T follicular helper cell (primary cell): ENCODE measurements around the gene C3orf52.

Experiments used
- DNase-seq: peaks from one replicate; pipeline ENCODE4 v3.0.0-alpha.2; 2020; ENCODE audit warnings: low read depth

C3orf52 gene

DNA sequence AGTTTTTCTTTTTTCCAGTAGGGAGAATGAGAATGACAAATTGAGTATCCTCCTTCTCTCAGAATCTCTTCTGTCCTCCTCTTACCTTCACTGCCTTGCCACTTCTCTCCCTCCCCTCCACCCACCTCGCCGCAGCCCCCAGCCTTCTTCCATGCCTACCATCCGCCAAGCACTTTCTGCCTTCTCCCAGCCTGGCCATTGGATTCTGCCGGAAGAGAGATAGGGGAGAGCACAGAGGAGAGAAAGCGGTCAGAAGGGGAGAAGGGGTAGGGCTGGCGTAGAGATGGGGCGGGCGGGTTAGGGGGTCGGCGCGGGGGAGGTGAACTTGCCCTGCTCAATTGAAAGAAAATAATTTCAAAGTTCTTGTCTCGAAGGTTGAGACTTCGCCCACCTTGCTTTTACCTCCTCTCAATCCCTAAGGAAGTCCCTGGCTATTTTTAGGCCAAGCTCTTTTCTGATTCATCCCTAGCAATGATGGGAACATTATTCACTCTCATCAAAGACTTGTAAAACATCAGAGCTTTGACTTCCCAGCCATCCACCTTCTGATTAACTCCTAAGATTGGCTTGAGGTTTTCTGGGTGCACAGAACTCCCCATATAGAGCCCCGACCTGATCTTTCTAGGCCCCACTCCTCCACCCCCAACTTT is 811 bp downstream of the C3orf52 start:
- no peak for DNase-seq

DNA sequence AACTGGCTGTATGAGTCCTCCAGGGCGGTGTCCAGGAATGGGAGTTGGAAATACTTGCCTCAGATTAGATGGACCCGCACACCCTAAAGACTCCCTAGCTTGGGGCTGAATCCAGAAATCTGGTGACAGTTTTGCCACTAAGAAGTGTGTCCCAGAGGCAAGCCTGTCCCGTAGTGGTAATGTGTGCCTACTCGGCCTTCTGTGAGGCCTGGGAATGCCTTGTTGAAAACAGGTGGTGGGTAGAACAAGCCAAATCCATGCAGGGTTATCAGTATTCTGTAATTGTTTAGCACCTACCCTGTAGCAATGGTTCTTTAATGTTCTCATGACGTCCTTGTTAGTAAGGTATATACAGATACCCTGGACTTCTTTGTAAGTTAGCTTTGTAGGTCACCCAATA is 1.6 kb downstream of the C3orf52 start:
- DNase-seq = no peak

DNA sequence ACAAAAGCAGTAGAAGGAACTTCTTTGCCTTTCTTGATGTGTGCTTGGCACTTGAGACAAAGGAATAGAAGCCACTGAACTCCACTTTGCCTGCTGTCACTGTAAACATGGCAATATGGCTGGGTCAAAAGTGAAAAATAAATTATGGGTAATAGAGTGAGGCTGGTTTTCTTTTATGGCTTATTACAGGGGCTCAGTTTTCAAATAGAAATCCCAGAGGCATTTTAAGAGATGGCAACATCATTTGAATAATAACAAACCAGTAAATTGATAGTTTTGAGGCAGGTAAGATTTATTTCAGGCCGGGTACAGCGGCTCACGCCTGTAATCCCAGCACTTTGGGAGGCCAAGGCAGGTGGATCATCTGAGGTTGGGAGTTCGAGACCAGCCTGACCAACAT is 2.8 kb downstream of the C3orf52 start:
- DNase-seq = no peak

DNA sequence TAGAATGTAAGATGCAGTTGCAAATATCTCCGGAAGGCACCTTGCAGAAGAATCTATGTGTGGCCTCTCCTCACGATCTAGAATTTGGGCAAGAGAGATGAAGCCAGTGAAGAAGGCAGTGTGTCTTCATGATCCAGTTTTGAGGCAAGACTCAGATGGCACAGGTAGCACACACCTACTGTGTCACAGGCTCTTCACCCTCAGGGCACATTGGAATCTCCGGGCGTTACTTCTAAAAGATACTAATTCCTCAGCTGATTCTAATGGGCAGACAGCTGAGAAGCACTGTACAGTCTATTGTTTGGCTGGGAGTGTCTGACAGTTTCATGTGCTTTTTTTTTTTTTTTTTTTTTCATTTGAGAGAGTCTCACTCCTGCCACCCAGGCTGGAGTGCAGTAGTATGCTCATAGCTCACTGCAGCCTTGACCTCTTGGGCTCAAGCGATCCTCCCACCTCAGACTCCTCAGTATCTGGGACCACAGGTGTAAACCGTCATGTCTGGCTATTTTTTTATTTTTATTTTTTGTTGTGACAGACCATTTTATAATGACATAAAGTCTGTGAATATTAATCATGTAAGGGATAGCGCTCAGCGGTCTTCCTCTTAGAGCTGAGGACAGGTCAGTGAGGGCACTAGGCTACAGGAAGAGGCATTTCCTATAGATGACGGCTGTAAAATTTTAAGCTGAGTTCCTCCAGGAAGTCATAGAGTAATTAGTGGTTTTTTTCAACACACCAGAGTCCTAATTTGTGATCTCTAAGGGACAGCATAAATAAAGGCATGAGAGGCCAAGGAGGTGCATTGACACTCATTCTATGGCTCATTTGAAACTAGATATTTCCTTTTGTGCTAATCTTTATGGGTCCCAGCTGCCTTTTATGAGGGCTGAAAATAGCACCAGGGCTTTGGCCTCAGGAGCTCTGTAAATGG is 4.0 kb downstream of the C3orf52 start:
- no peak for DNase-seq

DNA sequence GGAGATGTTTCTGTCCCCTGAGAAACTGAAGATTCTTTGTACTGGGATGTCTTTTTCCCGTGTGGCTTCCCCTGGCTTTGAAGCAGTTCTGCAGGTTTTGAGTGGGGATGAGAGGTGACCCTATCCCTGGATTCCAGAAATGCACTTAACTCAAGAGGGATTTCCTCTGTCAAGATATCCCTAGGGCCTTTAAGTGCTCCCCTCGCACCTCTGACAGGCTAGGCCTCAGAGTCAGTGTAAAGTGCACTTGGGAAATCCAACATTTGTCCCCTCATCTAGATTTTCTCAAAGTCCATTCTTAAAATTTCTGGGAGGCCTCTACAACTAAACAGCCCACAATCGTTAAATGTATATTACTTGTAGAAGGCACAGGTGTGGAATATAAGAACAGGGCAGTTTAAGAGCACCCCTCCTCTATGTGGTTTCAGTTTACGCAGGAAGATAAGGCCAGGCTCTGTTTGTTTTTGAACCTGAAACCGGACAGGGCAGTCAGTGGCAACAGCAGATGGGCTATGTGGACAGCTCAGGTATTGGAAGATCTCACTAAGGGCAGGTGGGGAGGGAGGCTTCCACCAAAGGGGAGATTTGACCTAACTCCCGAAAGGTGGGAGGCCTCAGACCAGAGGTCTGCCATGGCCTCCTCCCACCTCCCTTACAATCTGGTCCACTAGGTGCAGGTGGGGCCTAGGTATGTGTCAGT is 4.8 kb downstream of the C3orf52 start:
- DNase-seq = no peak

DNA sequence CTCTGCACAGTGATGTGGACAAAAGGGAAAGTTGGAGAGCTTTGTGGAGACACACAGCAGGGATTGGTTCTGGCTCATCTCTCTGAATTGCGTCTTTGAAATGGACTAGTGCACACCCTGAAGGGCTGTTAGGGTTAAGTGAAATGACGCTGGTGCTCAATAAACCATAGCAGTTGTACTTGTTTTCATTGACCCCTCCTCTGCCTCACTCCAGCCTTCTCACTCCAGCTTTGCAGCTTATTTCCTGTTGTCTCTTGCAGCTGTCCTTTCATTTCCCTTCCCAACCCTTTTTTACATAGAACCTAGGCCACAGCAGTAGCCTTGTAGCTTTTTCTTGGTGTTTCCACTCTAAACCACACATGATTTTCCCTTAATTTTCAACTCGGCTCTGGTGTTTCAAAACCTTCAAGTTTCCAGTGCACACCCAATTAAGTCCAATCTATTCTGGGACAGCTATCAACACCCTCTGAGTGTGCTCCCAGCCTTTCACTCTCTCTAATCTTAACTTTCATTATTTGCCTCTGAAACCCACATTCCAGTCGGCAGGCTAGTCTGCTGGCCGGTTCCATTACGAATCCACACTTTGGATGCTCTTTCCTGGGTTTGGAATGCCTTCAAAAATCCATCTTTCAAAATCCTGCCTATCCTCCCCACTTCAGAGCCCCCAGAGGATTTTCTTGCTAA is 6.4 kb downstream of the C3orf52 start:
- DNase-seq = no peak

DNA sequence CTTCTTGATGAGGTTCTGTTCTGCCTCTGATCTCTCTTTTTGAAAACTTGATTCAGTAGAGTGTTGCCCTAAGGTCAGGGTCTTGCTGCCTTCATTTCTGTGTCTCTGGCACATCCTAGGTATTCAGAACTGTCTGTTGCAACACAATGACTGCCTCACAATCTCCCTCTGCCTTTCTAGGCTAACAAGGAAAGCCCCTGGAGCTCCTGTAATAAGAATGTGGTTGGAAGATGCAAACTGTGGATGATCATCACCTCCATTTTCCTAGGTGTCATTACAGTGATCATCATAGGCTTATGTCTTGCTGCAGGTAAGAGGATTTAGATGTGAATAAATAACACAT is 7.0 kb downstream of the C3orf52 start:
- DNase-seq = no peak

DNA sequence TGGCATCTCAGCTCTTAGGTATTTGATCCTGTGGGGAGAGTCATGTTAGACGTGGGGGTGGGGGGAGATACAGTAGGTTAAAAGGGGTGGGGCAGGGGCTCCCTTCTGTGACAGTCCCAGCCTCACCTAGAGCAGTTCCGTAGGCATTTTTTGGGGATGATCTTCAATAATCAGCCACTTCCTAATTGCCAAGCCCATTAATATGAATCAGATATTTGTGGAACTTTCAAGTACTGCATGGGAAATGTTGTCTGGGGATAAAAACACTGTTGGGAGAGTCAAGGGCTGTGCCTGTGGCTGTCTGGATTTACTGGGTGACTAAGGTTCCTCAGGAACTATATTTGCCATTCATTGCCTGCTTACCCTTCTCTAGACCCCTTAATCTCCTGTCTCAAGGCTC is 9.5 kb downstream of the C3orf52 start:
- no peak for DNase-seq

DNA sequence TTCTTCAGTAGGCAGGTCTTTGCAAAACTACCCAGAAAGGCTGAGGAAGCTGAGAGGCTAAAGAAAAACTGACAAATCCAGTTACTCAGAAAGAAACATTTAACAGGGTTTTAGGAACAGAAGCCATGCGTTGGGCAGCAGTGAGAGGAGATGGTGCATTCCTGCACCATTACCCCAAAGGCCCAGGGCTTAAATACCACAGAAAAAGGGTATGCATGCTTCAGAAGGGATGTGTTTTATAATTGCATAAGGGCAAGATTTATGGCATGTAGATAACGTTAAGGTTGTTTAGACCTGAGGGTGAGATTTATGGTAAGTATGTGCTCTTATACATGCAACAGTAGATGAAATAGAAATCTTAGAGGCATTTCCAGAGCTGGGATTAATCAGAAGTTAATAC is 10.0 kb downstream of the C3orf52 start:
- DNase-seq = no peak

DNA sequence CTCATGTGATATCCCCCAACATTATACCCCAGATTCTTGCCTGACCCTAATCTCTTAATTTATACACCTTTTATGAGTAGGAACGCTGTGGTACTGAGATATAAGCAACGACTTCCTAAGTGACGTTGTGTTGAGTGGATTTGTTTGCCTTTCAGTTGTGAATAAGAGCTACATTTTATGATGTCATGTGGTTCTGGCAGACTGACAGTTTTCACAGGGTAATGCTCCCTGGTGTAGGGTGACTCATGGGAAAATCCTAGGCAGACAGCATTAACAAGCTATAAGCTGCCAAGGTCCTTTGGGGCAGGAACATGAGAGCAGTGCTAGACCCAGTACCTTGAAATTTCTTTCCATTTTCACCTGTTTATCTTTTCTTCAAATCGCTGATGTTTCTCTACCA is 11.2 kb downstream of the C3orf52 start:
- no peak for DNase-seq

DNA sequence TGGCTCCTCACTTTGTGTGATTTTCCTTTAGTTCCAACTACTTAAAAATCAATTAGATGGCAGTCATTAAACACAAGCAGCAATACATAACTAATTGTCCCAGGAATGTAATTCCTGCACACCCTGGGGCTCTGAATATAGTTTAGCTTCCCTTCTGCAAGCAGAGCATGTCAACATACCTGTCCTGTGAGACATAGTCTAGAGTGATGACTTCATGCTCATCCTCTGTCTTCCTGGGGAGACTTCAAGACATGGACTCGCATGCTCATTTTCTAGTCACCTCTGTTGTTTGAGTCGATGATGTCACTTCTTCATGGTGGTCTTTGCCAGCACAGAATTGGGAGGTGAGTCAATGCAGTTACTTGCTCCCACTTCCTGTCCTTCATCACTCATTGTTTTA is 15.7 kb downstream of the C3orf52 start:
- no peak for DNase-seq

DNA sequence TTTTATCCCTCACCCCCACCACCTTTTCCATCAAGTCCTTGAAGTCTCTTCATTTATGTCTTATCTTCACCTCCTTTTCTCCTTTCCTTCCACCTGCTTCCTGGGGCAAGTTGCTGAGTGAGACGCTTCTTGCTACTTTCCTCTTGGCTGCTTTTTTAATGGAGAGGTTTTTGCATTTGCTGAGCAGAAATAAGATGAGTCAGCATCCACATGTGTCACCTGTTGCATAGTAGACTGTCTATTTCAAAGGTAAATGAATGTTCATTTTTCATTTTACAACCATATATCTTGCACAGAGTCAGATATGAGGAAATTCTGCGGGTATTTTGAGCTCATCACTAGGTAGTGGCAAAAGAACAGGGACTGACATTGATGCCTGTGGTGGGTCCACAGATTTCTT is 18.6 kb downstream of the C3orf52 start:
- no peak for DNase-seq

DNA sequence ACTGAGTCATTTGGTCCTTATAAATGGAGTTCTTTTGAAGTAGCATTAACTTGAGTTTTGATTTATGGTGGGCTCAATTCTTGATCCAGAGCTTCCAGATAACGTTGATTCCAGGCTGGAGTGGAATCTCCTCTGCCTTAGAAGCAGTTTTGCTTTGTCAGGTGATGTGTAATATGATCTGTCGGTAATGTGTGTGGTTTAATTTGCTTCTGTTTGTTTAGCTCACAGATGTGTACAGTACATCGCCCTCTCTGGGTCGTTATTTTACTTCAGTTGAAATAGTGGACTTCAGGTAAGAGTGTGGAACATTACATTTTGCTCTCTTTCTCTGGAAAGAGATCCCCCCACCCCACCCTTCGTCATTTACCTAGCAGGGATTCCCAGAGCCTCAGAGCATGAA is 23.1 kb downstream of the C3orf52 start:
- no peak for DNase-seq

DNA sequence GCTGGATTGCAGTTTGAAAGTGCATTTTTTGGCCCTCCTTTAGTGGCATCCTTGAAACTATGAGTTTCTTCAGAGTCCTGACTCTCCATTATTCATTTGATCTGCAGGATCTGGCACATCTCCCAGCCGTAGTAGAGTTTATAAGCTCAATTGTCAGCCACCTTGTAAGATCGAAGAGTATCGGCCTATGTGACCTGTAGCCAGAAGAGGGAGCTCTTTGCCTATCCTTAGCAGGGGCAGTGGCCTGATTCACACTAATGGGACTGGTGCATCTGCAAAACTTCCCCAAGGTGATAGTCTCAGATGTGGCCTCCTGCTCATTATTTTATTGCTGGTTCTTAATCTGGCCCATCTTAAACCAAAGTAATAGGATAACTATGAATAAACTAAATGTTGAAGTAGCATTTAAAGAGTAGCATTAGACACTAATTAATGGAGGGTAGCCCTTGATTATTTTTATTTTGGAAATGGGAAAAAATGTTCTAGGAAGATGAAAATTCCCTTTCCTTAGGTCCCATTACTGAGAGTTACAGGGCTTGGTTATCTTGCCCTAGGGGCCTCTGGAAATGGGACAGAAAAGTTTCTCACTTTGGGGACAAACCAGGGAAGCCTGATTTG is 25.7 kb downstream of the C3orf52 start:
- DNase-seq = peak; percentile 51

DNA sequence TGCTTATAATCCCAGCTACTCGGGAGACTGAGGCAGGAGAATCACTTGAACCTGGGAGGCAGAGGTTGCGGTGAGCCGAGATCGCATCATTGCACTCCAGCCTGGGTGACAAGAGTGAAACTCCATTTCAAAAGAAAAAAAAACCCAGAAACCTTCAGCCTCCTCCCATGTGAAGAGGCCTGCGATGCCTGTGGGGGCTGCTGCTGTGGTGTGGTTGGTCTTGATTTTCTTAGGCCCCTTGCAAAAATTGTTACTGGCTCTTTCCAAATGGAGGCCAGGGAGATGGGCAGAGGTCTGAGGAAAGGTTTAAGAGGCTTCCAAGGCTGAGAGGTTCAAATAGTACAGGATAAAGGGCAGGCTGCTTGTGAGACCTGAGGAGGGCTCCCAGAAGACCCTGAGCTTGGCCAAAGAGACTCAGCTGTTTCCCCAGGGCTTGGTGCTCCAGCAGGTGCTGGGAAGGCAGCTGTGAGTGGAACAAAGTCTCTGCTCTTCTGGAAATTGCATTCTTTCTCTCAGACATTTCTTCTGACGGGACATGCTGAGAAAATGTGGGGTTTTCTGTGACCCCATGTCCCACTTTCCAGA is 28.5 kb downstream of the C3orf52 start:
- DNase-seq = no peak

DNA sequence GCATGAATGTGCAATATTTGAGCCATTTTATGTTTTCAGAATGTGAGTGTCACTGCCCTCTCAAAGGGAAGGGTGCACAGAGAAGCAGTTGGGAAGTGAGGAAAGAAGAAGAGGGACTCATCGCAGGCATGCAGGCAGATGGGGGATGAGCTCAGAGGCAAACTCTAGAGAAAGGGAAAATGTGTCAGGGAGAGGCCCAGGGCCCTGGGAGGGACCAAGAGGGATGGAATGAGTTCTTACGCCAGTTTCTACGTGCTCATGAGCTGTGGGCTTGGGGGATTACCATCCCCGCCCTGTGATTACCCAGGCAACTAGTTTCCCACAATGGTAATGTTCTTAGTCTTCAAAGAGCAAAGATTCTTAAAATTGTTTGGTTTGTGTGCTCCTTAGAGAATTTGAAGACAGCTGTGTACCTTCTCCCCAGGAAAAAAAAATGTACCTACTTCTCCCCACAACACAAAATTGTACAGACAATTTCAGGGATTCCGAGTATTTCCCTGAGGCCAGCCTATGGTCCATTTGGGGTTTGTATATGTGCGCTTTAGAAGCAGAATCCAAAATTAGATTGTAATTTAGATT is 29.1 kb downstream of the C3orf52 start:
- DNase-seq = no peak

DNA sequence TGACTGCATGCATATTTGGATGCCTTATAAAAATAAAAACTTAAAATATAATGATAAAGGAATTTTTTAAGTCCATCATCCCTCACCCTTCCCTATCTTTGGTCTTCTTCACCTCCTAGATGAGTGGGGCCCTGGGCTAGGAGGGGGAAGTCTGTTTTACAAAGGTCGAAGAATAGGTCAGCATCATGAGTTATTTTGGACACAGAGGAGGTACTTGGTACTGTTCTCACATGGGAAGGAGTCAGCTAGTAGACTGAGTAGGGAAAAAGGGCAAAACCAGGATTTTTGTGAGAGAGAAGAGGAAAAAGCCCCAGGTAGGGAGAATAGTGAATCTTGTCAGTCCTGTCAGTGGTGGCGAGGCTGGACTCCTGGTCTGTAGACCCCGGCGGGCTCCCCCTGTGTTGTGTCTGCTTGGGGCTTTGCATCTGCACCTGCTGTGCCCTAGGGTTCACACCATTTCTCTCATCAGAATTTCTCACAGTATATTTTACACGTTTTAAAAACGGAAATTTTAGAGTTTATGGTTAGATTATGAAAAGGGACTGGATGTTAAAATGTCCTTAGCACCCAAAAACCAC is 29.7 kb downstream of the C3orf52 start:
- DNase-seq = no peak

DNA sequence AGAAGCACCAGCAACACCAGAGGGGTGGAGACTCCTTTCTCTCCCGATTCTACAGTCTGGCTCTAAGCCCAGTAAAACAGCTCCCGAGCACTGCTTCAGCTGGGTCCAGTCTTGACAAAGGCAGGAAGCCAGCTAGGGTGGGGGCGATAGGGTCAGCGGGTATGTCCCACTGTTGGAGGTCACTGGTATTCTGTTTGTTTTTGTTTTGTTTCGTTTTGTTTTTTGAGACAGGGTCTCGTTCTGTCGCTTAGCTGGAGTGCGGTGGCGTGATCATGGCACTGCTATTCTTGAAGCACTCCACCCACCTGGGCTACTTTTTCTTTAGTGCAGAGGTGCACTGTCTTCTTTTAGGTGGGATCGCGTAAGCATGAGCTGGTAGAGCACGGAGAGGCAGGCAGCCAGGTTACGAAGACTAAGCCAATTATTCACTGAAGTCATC is 30.6 kb downstream of the C3orf52 start:
- no peak for DNase-seq

DNA sequence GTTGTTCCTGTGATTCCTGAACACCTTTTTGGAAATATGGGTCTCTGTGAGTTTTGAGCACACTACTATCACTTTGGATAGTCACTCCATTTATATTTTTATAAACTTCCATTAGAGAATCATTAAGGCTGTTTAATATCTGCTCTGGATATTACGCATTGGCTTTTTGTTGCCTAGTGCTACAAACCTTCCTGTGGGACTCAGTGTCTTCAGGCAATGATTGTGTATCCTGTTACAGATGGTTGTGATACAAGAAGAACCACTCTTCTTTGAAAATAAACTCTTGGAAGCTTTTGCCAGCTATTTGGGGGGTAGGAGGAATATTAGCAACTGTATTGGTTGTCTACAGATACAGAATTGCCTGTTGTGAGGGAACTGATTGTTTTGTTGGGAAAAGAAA is 31.2 kb downstream of the C3orf52 start:
- no peak for DNase-seq

DNA sequence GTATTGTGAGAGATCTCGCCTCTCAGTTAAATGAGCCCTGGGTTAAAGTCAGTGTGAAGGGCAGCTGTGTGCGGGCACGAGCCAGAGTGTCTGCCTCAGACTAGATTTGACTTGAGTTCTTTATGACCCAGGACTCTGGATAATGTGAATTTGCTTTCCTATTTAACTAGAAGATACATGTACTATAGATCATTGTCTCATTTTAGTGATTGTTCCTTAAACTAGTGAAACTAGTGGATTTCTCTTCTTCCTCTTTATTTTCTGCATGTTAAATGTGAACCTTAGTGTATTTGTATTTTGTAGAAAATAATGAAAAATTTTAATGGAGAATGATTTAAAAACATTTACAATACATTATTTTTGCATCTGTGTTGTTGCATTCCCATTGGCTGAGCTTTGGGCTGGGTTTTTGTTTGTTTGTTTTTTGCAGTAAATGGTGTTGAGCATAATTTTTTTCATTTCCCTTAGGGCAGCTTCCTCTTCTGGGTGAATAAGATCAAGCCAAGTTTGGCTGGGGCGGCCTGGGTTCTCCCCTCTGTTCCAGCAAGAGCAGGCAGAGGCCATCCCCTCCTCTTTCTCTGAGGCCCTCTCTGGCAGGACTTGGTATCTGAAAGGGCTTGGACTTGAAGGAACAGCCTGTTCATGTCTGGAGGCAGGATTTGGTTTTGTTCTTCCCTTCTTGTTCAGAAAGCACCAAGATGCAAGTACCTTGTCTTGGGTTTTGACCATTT is 31.8 kb downstream of the C3orf52 start:
- DNase-seq = no peak
